Activated naive CD8-positive, alpha-beta T cell treated with anti-CD3 and anti-CD28 coated beads, Interleukin-2, amount 50 U/mL, for 16 hours (primary cell): ENCODE results near the gene FARSA.
"Not testable (repeated sequence)": the region's sequence is repeated elsewhere in the genome, so short reads cannot be mapped to it uniquely, and the experiment has no call there.

Source experiments
- DNase-seq: peaks from one replicate; pipeline ENCODE4 v3.0.0-alpha.2; 2020; ENCODE audit warnings: low read depth, low spot score

Gene FARSA

GRCh38 chr19:12933287-12934072 is at the start of gene FARSA:
Gene FARSA (minus strand): TSS chr19:12933711. CDS start chr19:12933696, 15 bp downstream.
- DNase-seq = peak; percentile 80

GRCh38 chr19:12983091-12983490 is 49.6 kb upstream of the FARSA start:
- DNase-seq = no peak

- DNase-seq = no peak
Observed at GRCh38 chr19:12982648-12983047, 49.1 kb upstream of the FARSA start.

- DNase-seq = no peak
Observed at GRCh38 chr19:12979974-12980373, 46.5 kb upstream of the FARSA start.

- DNase-seq = not testable (repeated sequence)
Observed at GRCh38 chr19:12976109-12976508, 42.6 kb upstream of the FARSA start.

GRCh38 chr19:12975221-12975741 is 41.8 kb upstream of the FARSA start:
- no peak for DNase-seq

GRCh38 chr19:12974301-12975220 is 41.0 kb upstream of the FARSA start:
- DNase-seq = no peak

- no peak for DNase-seq
Observed at GRCh38 chr19:12973236-12973635, 39.7 kb upstream of the FARSA start.

- DNase-seq = no peak
Observed at GRCh38 chr19:12970070-12970820, 36.7 kb upstream of the FARSA start.

GRCh38 chr19:12969292-12969988 is 35.9 kb upstream of the FARSA start, which contains the start of gene DAND5:
Gene DAND5 (plus strand): TSS chr19:12969576. CDS start chr19:12969661, 85 bp downstream.
- DNase-seq = no peak

GRCh38 chr19:12967907-12968306 is 34.4 kb upstream of the FARSA start:
- no peak for DNase-seq

GRCh38 chr19:12965812-12966135 is 32.3 kb upstream of the FARSA start:
- no peak for DNase-seq

GRCh38 chr19:12965017-12965811 is 31.7 kb upstream of the FARSA start:
- peak; percentile 68 for DNase-seq

- no peak for DNase-seq
Observed at GRCh38 chr19:12959481-12959880, 26.0 kb upstream of the FARSA start.

- not testable (repeated sequence) for DNase-seq
Observed at GRCh38 chr19:12957389-12957952, 24.0 kb upstream of the FARSA start.

- DNase-seq = peak; percentile 64
Observed at GRCh38 chr19:12956446-12957388, 23.2 kb upstream of the FARSA start, which contains the start of gene GADD45GIP1. Gene GADD45GIP1 (minus strand): TSS chr19:12957223. CDS start chr19:12957212, 11 bp downstream.

GRCh38 chr19:12955996-12956395 is 22.5 kb upstream of the FARSA start:
- no peak for DNase-seq

- not testable (repeated sequence) for DNase-seq
Observed at GRCh38 chr19:12955575-12955974, 22.1 kb upstream of the FARSA start.

- no peak for DNase-seq
Observed at GRCh38 chr19:12954612-12954962, 21.1 kb upstream of the FARSA start.
